GM21619 (cell line): ENCODE results near the gene EREG.
"Not testable (repeated sequence)": the region's sequence is repeated elsewhere in the genome, so short reads cannot be mapped to it uniquely, and the experiment has no call there.

Source experiments
- ATAC-seq: cut with Tn5 transposase; IDR thresholded peaks from one replicate; pipeline ENCODE4 v1.9.1; 2021; ENCODE audit not compliant: unreplicated experiment

EREG gene

DNA sequence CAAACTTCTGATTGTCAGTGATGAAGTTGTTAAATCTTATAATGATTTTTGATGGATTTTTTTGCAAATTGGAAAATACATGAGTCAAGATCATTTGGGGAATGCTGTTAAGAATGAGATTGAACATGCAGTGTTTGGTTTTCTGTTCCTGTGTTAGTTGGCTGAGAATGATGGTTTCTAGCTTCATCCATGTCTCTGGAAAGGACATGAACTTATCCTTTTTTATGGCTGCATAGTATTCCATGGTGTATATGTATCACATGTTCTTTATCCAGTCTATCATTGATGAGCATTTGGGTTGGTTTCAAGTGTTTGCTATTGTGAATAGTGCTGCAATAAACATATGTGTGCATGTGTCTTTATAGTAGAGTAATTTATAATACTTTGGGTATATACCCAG lies 24.5 kb upstream of the EREG start:
- not testable (repeated sequence) for ATAC-seq

DNA sequence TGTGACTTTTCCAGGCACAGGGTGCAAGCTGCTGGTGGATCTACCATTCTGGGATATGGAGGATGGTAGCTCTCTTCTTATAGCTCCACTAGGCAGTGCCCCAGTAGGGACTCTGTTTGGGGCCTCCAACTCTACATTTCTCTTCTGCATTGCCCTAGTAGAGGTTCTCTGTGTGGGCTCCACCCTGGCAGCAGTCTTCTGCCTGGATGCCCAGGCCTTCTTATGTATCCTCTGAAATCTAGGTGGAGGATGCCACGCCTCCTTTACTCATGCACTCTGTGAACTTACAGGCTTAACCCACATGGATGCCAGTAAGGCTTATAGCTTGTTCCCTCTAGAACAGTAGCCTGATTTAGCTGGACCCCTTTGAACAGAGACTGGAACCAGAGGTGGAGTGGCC lies 20.9 kb upstream of the EREG start:
- no peak for ATAC-seq

DNA sequence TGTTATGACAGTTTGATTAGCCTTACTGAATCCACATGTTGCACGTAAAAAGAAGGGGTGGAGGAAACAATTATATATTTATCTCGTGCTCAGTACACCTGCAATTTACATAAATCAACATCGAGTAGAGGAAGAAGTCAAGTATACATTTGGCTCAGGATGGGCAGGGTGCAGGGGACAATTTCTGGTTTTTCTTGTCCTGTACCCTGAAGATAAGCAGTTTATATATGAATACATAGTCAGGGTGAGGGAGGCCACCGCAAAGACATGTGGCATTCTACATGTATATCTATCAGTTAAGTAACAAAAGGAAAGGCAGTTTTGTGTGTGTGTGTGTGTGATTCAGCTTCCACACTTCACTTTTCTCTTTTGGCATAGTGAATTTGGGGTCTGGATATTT lies 11.1 kb upstream of the EREG start:
- ATAC-seq = no peak

DNA sequence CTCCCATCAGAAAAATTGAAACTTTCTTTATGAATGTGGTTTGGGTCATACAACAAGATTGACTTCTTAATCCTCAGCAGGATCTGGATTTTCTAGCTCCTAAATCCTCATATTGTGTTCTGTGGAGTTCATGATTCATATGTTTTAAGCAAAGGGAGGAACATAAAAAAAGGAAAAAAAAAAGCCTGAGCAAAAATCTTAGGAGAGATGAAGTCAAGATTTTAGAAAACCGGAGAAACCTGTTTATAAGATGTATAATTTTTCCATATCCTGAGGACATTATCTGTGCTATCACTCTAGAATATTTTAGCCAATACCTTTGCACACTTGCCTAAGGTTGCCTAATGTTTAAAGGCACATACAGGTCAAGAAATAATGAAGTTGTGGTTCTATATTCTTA lies 7.0 kb upstream of the EREG start:
- no peak for ATAC-seq

DNA sequence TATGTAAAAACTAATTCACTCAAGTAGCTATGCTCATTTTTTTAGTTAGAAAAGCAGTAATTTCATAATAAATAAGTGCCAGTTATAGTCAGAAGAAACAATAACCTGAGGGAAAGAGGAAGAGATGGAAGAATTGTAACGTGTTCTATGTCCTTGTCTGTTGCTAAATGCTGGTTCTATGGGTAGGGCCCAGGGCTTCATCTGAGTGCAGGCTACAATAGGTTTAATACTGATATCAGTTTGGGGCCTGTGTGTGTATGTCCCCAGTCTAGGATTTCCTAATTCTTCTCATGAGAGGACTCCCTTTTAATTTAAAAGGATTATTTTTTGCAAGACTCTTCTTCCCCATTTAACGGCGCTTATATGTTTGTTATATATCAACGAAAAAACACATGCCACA lies 3.3 kb upstream of the EREG start:
- no peak for ATAC-seq

DNA sequence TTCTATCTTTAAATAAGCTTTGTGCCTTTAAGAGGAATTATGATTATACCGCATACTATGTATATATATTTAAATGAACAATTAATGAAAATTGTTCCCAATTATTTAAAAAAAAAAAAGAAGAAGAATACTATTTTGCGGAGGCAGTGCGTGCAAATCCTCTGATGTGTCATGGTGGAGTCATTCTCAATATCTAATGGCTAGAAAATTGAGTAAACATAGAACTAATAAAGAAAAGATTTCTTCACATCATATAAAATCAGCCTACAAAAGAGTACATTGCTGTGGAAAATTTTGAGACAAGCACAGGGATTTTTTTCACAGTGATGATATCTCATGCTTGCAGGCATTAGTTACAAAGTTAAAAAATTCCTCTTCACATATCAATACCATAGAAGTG lies 2.6 kb upstream of the EREG start:
- ATAC-seq = no peak

DNA sequence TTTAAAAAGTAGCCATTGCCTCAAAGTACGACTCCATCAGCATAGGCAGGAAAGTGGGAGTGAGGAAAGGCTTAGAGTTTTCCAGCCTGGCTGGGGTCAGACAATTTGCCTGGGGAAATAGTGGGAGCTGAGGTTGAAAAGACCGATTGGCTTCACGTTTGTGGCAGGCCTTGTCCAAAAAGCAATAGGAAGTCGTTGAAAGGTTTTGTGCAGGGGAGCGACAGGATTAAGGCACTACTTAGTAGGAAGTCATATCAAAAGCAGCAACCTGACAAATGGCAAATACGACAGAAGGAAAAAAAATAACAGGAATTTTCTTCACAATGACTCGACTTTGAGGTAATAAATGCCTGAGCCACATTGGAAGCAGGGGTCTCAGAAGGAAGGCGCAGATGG lies 691 bp upstream of the EREG start:
- no peak for ATAC-seq

DNA sequence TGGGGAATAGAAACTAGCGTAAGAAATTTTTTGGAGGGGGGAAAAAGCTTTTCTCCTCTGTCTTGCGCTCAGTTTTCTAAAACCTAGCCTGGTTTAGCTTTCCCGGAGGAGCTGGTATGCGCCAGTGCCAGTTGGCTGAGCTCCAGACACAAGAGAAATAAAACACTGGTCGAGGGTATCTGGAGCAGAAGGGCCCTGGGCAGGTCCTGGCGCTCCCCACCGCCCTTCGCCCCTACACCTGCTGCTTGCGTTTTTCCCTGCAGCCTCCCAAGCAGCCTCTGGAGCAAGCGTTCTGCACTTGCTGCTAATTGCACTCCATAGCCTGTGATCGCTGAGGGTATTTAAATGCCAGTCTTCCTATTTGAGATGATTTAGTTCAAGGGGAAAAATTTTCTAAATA lies 816 bp downstream of the EREG start:
- no peak for ATAC-seq

DNA sequence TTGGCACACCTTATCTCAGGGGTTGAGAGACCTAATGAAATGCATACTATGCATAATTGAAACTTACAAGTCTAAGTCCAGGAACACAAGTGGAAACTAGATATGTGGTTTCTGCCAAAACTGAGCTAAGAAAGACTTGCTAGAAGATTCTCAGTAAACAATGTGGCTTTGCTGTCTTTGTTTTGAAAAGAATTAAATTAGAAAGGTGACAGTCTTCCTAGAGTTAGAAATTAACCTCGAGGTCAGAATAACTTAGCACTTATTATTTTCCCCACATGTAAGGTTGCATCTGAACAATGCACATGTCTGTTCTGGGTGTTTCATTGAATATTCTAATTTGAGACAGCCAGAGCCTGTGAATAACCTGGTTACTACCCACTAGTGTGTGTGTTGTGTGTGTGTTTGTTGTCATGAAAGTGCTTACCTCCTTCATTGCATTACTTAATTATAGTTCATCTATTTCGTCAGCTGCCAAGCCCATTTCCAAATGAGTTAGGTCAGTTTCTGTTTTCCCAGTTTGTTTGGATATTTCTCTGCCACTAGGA lies 1.5 kb downstream of the EREG start:
- ATAC-seq = peak; percentile 58

DNA sequence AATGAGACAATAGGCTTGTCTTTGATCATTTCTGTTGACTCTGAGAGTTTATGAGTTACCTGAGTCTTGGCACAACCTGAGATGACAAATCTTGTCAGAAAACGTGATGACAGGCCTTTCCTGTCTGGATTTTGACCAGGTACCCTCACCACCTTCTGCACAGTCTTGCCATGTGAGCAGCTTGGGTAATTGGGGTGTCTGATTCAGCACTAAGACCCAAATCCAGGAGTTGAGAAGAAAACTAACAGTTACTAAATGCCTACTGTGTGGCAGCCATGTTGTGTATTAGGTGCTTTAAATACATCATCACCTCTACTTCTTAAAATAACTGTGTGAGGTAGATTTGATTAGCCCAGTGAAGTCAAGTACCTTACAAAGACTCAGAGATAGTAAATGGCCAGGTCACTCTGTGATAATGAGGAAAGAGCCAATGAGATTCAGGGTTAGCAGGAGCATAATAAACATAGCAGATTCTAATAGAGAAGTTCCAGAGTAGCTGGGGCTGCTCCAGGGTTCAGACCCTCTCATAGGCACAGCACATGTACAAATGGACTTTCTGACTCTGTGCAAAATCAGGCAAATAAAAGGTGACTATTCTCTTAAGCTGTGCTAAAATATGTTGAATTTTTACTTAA lies 2.8 kb downstream of the EREG start:
- ATAC-seq = no peak

DNA sequence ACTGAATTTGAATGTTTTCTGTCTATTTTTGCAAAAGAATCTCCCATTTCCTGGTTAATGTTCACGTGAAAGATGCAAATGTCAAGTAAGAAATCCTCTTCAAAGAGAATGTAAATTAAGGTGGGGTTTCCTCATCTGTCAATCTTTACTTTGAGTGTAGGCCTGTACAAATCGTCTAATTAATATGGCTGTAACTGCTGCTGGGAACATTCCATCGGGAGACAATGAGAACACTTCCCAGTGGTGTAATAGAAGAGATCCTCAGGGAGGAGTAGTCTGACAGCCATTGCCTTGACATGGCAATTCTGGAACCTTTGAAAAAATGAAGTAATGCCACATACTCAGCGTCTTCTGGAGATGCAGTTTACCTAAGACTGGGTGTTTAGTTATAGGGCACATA lies 3.7 kb downstream of the EREG start:
- ATAC-seq = no peak

DNA sequence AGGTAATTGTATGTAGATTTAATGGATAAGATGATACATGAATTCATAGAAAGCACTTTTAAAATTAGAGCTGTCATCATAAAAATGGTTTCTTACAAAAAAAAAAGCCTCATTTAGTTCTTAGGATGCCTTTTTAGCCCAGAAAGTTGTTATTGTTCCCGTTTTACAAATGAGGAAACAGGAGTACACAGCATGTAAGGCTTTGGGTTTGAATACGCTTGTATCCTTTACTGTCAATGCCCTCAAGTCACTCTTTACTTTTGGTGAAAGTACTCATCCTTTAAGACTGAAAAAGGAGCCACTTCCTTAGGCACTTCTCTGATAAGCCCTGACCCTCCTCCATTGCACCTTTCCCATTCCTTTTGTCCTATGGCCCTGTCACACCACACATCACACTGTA lies 4.9 kb downstream of the EREG start:
- ATAC-seq = no peak

DNA sequence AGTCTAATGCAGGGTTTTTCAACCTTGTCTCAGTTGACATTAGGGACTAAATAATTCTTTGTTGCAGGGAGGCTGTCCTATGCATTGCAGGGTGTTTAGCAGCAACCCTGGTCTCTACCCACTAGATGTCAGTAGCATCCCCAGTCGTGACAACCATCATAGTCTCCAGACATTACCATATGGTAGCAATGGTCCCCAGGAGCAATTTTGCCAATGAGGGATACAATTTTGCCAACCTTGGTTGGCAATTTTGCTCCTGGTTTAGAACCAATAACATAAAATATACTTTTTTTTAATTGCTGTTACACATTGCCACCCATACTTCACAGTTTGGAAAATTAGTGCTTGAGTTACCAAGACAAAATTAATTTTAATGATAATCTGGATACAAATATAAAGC lies 6.0 kb downstream of the EREG start:
- peak; percentile 64 for ATAC-seq

DNA sequence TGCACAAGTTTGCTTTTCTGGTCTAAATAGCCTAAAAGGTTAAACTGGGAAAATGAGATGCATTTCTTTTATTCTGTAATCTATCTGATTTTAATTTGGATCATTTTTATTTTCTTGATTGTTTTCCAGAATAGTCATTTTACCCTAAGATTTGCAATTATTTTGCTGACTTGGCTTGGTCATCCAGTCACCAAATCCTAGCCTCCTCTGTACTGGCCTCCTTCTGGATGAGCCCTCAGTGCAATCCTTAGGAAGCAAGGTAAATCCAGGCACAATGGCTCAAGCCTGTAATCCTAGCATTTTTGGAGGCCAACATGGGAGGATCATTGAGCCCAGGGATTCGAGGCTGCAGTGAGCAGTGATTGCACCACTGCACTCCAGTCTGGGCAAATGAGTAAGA lies 9.2 kb downstream of the EREG start:
- no peak for ATAC-seq

DNA sequence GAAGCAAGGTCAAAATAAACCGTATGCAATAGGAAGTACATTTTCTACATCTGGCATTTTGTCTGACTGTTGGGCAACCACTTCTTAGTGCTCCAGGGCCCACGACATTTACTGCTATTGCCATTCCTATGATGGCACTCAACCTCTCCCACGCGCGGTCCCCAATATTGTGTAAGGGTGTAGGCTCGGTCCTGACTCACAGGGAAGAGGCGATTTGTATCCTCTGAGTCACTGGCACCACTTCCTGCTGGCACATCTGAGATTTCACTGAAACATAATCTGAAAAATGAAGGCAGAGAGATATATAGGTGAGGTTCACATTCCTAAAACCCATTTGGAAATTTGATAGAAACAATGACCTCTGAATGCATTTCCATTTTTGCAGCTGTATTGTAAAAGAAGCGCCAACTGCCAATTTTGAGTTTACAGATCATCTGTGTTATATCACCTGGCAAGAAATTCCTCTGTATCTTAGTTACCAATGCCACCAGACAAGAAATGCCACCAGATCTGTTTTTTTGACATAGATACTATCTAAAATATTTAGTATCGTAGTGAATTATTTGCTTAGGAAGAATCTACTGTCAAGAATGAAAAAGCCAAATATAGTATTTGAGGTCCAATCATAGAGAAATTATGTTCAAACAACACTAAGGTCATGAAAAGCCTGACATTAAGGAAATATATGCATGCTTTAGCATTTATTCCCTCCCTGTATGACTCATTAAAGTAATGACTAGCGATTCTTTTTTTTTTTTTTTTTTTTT lies 9.8 kb downstream of the EREG start:
- ATAC-seq = no peak

DNA sequence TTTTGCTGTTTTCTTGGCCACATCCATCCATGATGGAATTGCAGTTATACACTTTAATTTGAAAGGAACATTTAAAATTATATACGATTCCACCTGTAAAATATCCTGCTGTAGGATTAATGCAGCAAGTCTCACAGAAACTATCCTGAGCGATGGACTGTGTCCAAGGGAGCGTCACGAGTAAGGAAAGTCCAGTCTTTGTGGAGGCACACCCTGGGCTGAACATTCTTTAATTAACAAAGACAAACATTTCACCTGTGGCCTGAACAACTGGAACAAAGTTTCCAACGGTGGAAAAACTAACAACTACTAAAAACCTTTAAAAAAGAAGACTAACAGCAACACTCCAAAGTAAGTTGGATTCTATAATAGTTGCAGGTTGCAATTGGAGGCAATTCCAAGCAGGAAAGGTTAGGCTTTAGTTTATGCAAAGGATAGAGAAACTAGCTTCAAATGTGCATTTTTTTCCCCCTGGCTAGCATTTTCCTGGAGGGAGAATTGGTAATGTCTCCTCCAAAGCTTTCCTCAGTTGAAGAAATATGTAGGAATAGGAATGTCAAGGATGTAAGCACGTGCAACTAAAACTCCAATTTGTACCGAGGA lies 11.0 kb downstream of the EREG start:
- no peak for ATAC-seq

DNA sequence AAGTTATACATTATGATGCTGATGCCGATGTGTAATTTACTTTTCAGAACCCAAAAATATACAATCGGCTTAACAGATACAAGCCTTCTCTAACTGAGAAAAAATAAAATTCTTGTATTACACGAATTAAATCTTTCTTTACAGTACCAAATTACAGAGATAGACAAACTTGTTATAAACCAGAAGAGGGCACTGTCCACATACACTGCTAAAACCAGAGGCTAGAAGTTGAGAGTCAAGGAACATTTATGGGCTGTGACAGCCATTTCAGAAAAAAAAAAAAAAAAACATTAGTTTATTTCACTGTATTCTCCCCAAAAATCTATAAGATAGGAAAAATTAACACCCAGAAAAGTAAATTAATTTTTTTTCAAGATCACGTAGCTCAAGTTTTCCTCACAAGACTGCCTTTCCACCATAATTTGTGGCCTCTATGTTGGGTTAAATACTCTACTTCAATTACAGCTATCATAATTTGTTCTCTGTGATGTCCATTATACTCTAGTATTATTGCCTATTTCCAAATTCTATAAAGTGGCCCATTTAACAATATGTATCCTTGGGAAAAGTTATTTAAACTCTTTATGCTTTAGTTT lies 12.0 kb downstream of the EREG start:
- ATAC-seq = peak; percentile 66

DNA sequence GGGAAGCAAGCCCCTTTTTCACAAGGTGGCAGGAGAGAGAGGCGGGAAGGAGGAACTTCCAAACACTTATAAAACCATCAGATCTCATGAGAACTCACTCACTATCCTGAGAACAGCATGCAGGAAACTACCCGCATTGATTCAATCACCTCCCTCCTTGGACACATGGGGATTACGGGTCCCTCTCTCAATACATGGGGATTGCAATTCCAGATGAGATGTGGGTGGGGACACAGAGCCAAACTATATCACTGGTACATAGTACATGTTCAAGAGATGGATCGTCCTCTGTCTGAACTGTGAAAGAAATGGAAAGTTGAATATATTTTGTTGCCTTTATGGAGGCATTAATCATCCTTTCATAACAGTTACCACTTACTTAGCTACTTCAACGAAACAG lies 12.8 kb downstream of the EREG start:
- ATAC-seq = no peak

DNA sequence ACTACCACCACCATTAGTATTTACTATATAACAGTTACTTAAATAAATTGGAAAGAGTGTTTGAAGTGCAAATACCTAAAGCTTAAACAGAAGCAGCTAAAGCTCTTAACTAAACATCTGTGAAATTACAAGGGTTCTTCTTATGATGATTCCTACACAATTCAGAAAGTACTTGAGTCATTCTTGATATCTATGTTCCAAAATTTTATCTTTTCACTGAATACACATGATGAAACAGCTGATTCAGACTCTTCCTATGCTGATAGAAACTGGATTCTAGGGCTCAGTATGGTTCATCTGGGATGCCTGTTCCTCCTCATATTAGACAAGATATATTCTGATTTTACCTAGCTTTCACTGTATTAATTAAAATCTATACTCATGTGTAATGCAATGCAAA lies 13.6 kb downstream of the EREG start:
- no peak for ATAC-seq

DNA sequence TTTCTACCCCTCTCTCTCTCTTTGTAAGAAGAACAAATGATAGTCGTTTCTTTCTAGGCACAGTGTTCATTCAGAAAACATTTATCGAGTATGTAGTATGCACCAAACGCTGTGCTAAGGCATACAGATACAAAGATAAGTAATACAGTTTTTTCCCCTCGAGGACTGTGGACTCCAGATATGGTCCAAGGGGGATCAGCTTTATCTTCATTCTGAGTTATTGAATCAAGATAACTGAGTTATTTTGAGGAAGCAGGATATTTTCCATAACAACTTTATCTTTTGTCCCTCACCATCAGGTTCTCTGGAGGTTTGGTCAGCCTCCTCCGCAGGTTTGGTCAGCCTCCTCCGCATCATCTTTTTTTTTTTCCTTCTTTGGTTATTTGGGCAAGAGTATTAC lies 15.0 kb downstream of the EREG start:
- no peak for ATAC-seq

DNA sequence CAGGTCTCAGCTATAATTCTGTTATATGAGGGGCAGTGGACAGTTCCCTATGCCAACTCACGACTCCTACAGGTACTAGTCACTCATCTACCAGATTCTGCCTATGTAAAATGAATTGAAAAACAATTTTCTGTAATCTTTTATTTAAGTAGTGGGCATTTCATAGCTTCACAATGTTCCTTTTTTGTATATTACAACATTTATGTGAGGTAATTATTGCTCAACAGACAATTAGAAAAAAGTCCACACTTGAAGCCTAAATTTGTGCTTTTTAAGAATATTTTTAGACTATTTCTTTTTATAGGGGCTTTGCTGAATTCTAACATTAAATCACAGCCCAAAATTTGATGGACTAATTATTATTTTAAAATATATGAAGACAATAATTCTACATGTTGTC lies 20.4 kb downstream of the EREG start:
- no peak for ATAC-seq

DNA sequence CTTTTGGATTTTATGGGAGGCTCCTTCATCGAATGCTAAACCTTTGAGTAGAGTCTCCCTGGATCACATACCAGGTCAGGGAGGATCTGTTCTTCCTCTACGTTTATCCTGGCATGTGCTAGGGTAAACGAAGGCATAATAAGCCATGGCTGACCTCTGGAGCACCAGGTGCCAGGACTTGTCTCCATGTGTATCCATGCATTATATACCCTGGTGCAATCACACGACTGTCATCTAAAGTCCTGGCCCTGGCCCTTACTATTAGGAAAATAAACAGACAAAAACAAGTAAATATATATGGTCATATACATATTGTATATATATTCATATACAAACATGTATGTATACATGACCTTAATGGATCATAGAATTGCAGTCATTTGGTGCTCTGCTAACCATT lies 21.2 kb downstream of the EREG start:
- ATAC-seq = no peak
